ENCODE measurements around the gene C13orf46.

GRCh38 chr13:113936166-113936965 lies 37.5 kb downstream of the C13orf46 start:
- TF ChIP-seq, protein P1, sequence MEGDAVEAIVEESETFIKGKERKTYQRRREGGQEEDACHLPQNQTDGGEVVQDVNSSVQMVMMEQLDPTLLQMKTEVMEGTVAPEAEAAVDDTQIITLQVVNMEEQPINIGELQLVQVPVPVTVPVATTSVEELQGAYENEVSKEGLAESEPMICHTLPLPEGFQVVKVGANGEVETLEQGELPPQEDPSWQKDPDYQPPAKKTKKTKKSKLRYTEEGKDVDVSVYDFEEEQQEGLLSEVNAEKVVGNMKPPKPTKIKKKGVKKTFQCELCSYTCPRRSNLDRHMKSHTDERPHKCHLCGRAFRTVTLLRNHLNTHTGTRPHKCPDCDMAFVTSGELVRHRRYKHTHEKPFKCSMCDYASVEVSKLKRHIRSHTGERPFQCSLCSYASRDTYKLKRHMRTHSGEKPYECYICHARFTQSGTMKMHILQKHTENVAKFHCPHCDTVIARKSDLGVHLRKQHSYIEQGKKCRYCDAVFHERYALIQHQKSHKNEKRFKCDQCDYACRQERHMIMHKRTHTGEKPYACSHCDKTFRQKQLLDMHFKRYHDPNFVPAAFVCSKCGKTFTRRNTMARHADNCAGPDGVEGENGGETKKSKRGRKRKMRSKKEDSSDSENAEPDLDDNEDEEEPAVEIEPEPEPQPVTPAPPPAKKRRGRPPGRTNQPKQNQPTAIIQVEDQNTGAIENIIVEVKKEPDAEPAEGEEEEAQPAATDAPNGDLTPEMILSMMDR (IDR thresholded peaks at IDR 0.05) = no peak
- no peak for TF ChIP-seq POLR2A (IDR thresholded peaks at IDR 0.05)

Measured in esophagus squamous epithelium (tissue), 4 donors.